ENCODE measurements around the gene INPP5F. TPM values are rescaled to one million over a fixed set of nuclear protein-coding genes. Genes with fewer than 3 reads are reported as not detected.

INPP5F gene

DNA sequence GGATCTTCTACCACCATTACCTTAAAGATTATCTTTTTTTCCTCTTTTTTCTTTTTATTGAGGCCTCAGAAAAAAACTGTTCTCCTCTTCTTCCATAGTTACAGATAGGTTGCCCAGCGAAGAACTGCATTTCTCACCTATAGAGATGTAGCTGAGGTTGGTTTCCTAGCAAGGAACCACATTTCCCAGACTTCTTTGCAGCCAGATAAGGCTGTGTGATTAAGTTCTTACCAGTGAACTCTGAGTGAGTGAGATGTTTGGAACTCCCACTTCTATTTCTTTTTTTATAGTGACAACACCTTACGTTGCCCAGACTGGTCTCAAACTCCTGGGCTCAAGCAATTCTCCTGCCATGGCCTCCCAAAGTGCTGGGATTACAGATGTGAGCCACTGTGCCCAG lies 152.7 kb downstream of the INPP5F start:
- no peak overlapping the region for H3K4me3 ChIP-seq (ENCODE audit: low read length)
- no peak overlapping the region for H3K4me2 ChIP-seq (ENCODE audit: low read length)
- H3K9me3 ChIP-seq (replicated peaks; ENCODE audit: low read length): no peaks in the 10 kb centered on the region
- H3K4me1 ChIP-seq (ENCODE audit: control insufficient read depth, insufficient read depth, low read length): peaks cover 6% of the 10 kb centered on the region
- H3K36me3 ChIP-seq (ENCODE audit: insufficient read depth, low read length): no peaks in the 10 kb centered on the region
- no peak overlapping the region for H3K9ac ChIP-seq (ENCODE audit: low read depth, low read length)
- no peaks in the 10 kb centered on the region for H3K27me3 ChIP-seq (ENCODE audit: control insufficient read depth, insufficient read depth, low read length)

Small RNA genes within 50 kb of the gene (small RNA-seq; reads per million reads assigned to genes)
- not detected for gene RN7SL846P
